GM12878 (cell line): ENCODE data around the gene KAZN. TPM values are rescaled to one million over a fixed set of nuclear protein-coding genes. Genes with fewer than 3 reads are reported as not detected.

Source experiments
- ATAC-seq: fragments of 200-7000 bp; cut with Tn5 transposase; 3 replicates; pipeline ENCODE4 v1.9.1; 2020; ENCODE audit warnings: mild to moderate bottlenecking, moderate library complexity
- BruUV-seq: library from RNA; stranded (reverse); fragments of 400-500 nt; replicated peaks from 2 replicates; lab custom pipeline; 2021; lab: Mats Ljungman, UMichigan
- CTCF ChIA-PET: fragments of 300-600 bp; sonication (Branson Sonifier 250); formaldehyde crosslinking; extraction: SDS; loops from one replicate; lab custom pipeline; 2021; ENCODE audit warnings: inconsistent platforms; lab: Yijun Ruan, JAX
- POLR2A ChIA-PET: fragments of 350-600 bp; formaldehyde crosslinking; extraction: SDS; loops from one replicate; lab custom pipeline; 2021; ENCODE audit warnings: inconsistent platforms; lab: Charles Lee
- RAD21 ChIA-PET: fragments of 300-600 bp; sonication (Branson Sonifier 250); formaldehyde crosslinking; loops from one replicate; lab custom pipeline; 2023; ENCODE audit warnings: antibody characterized with exemption; ENCODE audit not compliant: unreplicated experiment; lab: Charles Lee
- SMC1A ChIA-PET: fragments of 300-600 bp; sonication (Branson Sonifier 250); formaldehyde crosslinking; loops from one replicate; lab custom pipeline; 2023; ENCODE audit not compliant: unreplicated experiment, uncharacterized antibody; lab: Charles Lee
- DNase-seq: peaks from one replicate; pipeline ENCODE4 v3.0.0-alpha.2; 2011; ENCODE audit warnings: low read depth, low spot score
- FAIRE-seq: peaks from 3 replicates; lab custom pipeline; 2011; peaks lifted over from hg19 to GRCh38; lab: Jason Lieb, UNC
- H2AFZ ChIP-seq: 2 replicates; pipeline ENCODE4 v1.6.0; 2011; ENCODE audit warnings: low read depth, low read length, control low read depth; ENCODE audit not compliant: control insufficient read depth
- H3K27ac ChIP-seq: 2 replicates; pipeline ENCODE4 v1.5.1; 2011; ENCODE audit warnings: control low read depth; ENCODE audit not compliant: control insufficient read depth, insufficient read depth
- H3K27me3 ChIP-seq, 2 experiments: replicated peaks in 1 of 2; 2 replicates each; pipeline versions ENCODE4 v1.6.0 to v1.6.1; 2011; ENCODE audit warnings: low read length in 1 of 2; ENCODE audit not compliant: control insufficient read depth in 2 of 2, insufficient read depth in 2 of 2
- H3K36me3 ChIP-seq, 2 experiments: 2 replicates each; pipeline ENCODE4 v1.5.1; 2011; ENCODE audit warnings: low read length in 1 of 2; ENCODE audit not compliant: control insufficient read depth in 2 of 2, insufficient read depth in 2 of 2
- H3K4me1 ChIP-seq: 2 replicates; pipeline ENCODE4 v1.6.1; 2011; ENCODE audit warnings: mild to moderate bottlenecking, low read length, moderate library complexity, mixed read lengths; ENCODE audit not compliant: control insufficient read depth, insufficient read depth
- H3K4me2 ChIP-seq: 2 replicates; pipeline ENCODE4 v1.6.0; 2011; ENCODE audit warnings: control low read depth; ENCODE audit not compliant: control insufficient read depth, insufficient read depth
- H3K4me3 ChIP-seq: fragments of 200-600 bp; sonication (generic); 2 replicates; pipeline ENCODE4 v1.5.1; 2016
- H3K79me2 ChIP-seq: 2 replicates; pipeline ENCODE4 v1.6.0; 2011; ENCODE audit warnings: low read length; ENCODE audit not compliant: control insufficient read depth, insufficient read depth
- H3K9ac ChIP-seq: 2 replicates; pipeline ENCODE4 v1.8.0; 2011; ENCODE audit warnings: low read length, control low read depth, mixed read lengths; ENCODE audit not compliant: control insufficient read depth, insufficient read depth
- H3K9me3 ChIP-seq: replicated peaks from 3 replicates; pipeline ENCODE4 v1.5.1; 2011; ENCODE audit warnings: mild to moderate bottlenecking, low read length; ENCODE audit not compliant: control insufficient read depth, insufficient read depth
- H4K20me1 ChIP-seq: 2 replicates; pipeline ENCODE4 v1.6.0; 2011; ENCODE audit not compliant: control insufficient read depth, insufficient read depth
- SP1 ChIP-seq: IDR thresholded peaks from one replicate; pipeline ENCODE4 v1.6.1; 2011; ENCODE audit warnings: low read depth, low read length
- WRNIP1 ChIP-seq: IDR thresholded peaks from 2 replicates; pipeline ENCODE4 v1.6.1; 2011; ENCODE audit warnings: low read depth, low read length, improper control_type of control experiment, borderline replicate concordance
- WGBS: methylation state at CpG from one replicate; pipeline ENCODE4 v1.1.6; 2016; ENCODE audit warnings: low lambda C conversion rate; ENCODE audit not compliant: insufficient replicate concordance, insufficient coverage; ENCODE audit errors: missing lambda C conversion rate; 5-methylcytosine and 5-hydroxymethylcytosine counted together
- in situ Hi-C: fragments of 300-500 bp; cut with MboI; formaldehyde crosslinking; loops from 9 replicates; pipeline ENCODE4 v1.14.3; 2018; ENCODE audit warnings: mixed read lengths
- intact Hi-C: fragments of 100-400 bp; cut with micrococcal nuclease; formaldehyde crosslinking; loops from one replicate; pipeline ENCODE4 v1.14.2; 2022; ENCODE audit not compliant: unreplicated experiment
- polyA plus RNA-seq, 11 experiments: library from polyadenylated mRNA; depleted of rRNA in 4 of 11; unstranded in 6 of 11; stranded (reverse) in 5 of 11; fragments of >200 nt; fragmentation: Nextera tagmentation in 4 of 11; fragmentation: Illumina TruSeq in 1 of 11; extraction: Ambion mirVana in 4 of 11; extraction: Trizol in 1 of 11; gene quantifications; 1 replicate in 1 of 11; 2 replicates in 10 of 11; pipeline versions ENCODE4 v1.2.1 to v1.2.3, GENCODE V29; 2011 to 2016; ENCODE audit warnings: inconsistent platforms in 2 of 11, missing spikeins in 2 of 11, low read depth in 1 of 11
- total RNA-seq, 4 experiments: library from RNA; depleted of rRNA in 3 of 4; stranded (reverse); fragments of >200 nt in 3 of 4; fragmentation: Illumina TruSeq in 1 of 4; extraction: Trizol in 1 of 4; gene quantifications; 2 replicates each; pipeline versions ENCODE4 v1.2.1 to v1.2.3, GENCODE V29; 2013 to 2021
- TF ChIP-seq, protein P1 (sequence below): IDR thresholded peaks from 2 replicates; pipeline ENCODE4 v1.6.1; 2012; ENCODE audit warnings: low read depth, low read length, improper control_type of control experiment
- TF ChIP-seq, protein P2 (sequence below): fragments of 450-650 bp; IDR thresholded peaks from 2 replicates; pipeline ENCODE4 v1.6.1; 2017; ENCODE audit warnings: antibody characterized with exemption, mild to moderate bottlenecking, moderate library complexity
- TF ChIP-seq, protein P3 (sequence below): fragments of 450-650 bp; IDR thresholded peaks from 2 replicates; pipeline ENCODE4 v1.6.1; 2016; ENCODE audit warnings: mild to moderate bottlenecking

The KAZN gene
- total and polyA plus RNA-seq, 10 of the 15 experiments (the other 5 are each of a cell fraction or from before 2014, with no cell fraction given): 0.72 to 4.0 (median 1.2) TPM

DNA sequence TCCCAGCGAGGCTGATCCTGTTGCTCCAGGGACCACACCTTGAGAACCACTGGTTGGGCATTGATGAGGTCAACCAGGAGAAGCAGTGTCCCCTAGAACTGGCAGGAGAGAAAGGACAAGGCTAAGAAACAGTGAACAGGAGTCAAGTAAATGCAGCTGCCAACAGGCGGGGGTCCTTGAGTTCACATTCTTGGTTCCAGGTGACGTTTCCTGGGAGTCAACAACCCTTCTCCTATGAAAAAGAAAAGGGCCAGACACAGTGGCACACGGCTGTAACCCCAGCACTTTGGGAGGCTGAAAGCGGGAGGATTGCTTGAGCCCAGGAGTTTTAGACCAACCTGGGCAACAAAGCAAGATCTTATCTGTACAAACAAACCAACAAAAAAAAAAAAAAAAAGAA, 98.3 kb downstream of the KAZN start:
- no peaks in the 10 kb centered on the region for H3K79me2 ChIP-seq
- FAIRE-seq: no peak
- BruUV-seq: no TSS peak
- no peaks in the 10 kb centered on the region for H3K36me3 ChIP-seq
- no peaks in the 10 kb centered on the region; the same call in 1 of the 2 replicates for H4K20me1 ChIP-seq
- no peaks in the 10 kb centered on the region for H3K4me1 ChIP-seq
- H3K4me3 ChIP-seq: no peak overlapping the region
- DNase-seq: no peak
- H2AFZ ChIP-seq: no peak overlapping the region
- in situ Hi-C loops: no loop called here
- CTCF ChIA-PET: no interaction called here
- 24% methylated on average over 5 of the region's 5 CpGs for WGBS
- no peak overlapping the region for H3K4me2 ChIP-seq
- no peak overlapping the region for H3K27ac ChIP-seq
- TF ChIP-seq WRNIP1: no peak
- TF ChIP-seq, protein P1, sequence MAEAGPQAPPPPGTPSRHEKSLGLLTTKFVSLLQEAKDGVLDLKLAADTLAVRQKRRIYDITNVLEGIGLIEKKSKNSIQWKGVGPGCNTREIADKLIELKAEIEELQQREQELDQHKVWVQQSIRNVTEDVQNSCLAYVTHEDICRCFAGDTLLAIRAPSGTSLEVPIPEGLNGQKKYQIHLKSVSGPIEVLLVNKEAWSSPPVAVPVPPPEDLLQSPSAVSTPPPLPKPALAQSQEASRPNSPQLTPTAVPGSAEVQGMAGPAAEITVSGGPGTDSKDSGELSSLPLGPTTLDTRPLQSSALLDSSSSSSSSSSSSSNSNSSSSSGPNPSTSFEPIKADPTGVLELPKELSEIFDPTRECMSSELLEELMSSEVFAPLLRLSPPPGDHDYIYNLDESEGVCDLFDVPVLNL: no peak
- no peak for TF ChIP-seq SP1
- TF ChIP-seq, protein P2, sequence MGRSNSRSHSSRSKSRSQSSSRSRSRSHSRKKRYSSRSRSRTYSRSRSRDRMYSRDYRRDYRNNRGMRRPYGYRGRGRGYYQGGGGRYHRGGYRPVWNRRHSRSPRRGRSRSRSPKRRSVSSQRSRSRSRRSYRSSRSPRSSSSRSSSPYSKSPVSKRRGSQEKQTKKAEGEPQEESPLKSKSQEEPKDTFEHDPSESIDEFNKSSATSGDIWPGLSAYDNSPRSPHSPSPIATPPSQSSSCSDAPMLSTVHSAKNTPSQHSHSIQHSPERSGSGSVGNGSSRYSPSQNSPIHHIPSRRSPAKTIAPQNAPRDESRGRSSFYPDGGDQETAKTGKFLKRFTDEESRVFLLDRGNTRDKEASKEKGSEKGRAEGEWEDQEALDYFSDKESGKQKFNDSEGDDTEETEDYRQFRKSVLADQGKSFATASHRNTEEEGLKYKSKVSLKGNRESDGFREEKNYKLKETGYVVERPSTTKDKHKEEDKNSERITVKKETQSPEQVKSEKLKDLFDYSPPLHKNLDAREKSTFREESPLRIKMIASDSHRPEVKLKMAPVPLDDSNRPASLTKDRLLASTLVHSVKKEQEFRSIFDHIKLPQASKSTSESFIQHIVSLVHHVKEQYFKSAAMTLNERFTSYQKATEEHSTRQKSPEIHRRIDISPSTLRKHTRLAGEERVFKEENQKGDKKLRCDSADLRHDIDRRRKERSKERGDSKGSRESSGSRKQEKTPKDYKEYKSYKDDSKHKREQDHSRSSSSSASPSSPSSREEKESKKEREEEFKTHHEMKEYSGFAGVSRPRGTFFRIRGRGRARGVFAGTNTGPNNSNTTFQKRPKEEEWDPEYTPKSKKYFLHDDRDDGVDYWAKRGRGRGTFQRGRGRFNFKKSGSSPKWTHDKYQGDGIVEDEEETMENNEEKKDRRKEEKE: no peak
- TF ChIP-seq, protein P3, sequence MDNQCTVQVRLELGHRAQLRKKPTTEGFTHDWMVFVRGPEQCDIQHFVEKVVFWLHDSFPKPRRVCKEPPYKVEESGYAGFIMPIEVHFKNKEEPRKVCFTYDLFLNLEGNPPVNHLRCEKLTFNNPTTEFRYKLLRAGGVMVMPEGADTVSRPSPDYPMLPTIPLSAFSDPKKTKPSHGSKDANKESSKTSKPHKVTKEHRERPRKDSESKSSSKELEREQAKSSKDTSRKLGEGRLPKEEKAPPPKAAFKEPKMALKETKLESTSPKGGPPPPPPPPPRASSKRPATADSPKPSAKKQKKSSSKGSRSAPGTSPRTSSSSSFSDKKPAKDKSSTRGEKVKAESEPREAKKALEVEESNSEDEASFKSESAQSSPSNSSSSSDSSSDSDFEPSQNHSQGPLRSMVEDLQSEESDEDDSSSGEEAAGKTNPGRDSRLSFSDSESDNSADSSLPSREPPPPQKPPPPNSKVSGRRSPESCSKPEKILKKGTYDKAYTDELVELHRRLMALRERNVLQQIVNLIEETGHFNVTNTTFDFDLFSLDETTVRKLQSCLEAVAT: no peak
- TF ChIP-seq, all 136 proteins: peak for 0
- no peak overlapping the region for H3K9ac ChIP-seq
- POLR2A ChIA-PET: interaction anchor here (0.6 kb wide), 1 partner anchor 140 kb away, joined by 4 read pairs; no protein-coding TSS in a partner anchor
- RAD21 ChIA-PET: no interaction called here
- intact Hi-C loops: no loop called here
- no peaks in the 10 kb centered on the region for H3K9me3 ChIP-seq
- SMC1A ChIA-PET: no interaction called here
- H3K27me3 ChIP-seq: no peaks in the 10 kb centered on the region; a peak in 1 of 4 replicates
- ATAC-seq: no peak
